KG1 (cell line): ENCODE measurements around the gene ELAVL2.
"Not testable (repeated sequence)": the region's sequence is repeated elsewhere in the genome, so short reads cannot be mapped to it uniquely, and the experiment has no call there.

Experiments
- DNase-seq: peaks from one replicate; lab custom pipeline; 2025; lab: John Stamatoyannopoulos, UW

Gene ELAVL2

DNA sequence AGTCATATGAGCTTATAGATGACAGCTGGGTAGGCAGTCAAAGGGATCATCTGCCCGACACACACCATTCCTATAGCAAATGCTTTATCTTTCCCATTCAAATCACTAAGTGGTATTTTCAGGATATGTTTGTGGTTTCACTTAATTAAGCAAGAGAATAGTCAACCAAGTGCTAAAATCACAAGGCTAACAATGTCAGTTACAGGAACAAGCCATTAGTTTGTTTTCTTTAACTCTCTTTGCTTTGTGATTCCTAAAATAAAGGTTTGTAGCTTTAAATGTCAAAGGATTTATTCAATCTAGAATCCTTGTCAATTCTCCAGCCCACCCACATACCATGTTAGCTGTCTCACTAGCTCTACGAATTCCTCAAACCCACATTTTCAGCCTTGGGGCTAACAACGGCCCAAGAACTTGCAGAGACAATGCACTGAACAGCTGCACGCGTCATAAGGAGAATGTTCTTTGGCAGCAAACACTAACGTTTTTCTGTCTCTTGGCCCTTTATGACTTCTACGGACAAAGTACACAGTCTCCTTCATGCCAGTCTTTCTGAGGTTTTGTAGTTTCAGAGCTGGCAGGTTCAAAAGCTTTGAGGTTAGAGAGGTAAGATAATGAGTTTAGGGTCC, 56.6 kb downstream of the ELAVL2 start:
- no peak for DNase-seq

DNA sequence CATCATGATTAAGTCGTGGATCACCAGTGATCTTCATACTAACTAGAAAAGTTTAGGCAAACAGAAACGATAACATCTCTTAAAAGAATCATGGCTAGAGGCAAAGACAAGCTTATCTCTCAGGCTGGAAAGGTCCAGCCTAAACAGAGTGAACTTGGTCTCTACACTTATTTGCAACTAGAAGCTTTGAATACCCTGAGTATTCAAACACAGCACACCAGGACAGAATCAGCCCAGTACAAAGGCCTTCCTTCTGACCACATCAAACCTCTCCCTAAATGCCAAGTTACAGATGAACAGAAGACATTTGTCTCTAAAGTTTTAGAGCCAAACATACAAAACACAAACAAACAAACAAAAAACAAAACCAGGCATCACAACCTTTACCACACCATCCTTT, 57.2 kb downstream of the ELAVL2 start:
- DNase-seq = no peak

DNA sequence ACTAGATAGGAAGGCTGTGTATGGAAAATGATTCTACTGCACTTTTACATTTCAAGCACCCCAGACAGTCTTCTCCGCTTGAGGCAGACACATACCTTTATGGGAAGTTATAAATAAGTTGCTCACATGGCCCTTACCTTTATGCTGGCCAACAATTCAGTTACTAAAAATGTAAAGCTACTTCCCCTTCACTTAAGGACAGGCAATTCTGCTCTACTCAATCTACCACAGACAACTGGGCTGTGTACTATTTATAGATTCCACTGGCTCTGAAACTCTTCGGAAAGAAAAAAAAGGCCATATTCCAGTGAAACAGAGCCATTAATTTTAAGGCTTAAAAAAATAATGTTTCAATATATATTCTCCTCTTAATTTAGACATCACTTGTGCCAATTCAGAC, 59.4 kb downstream of the ELAVL2 start:
- no peak for DNase-seq

DNA sequence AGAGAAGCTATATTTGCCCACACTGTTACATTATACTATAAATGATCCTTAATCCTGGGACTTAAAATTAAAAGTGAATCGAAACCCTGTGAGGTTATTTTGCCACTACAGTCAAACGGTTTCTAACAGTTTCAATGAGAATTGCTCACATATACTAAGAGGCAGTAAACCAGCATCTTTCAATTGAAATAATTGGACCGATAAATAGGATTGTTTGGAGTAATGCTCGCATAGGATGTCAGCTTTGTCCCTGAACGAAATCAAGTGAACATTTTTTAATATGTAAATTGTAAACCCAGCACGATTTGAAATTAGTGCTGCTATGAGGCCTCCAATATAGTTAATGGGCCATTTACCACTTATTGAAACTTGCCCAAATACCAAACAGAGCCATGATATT, 60.5 kb downstream of the ELAVL2 start:
- no peak for DNase-seq

DNA sequence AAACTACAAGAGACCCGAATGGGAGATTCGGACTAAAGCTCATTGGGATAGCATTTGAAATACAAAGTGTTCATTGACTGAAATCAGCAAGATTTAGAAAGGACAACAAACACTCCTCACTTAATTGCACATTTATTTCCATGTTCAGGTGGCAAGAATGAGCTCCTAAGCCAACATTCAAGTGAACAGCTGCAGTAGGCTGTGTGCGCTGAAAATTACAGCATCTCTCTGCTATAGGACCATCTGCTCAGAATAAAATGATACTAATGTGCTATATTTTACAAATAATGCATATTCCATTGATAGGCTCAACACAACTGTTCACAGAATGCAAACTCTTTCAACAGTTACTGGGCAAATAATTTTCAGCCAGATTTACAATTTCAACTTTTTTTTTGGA, 61.8 kb downstream of the ELAVL2 start:
- no peak for DNase-seq

DNA sequence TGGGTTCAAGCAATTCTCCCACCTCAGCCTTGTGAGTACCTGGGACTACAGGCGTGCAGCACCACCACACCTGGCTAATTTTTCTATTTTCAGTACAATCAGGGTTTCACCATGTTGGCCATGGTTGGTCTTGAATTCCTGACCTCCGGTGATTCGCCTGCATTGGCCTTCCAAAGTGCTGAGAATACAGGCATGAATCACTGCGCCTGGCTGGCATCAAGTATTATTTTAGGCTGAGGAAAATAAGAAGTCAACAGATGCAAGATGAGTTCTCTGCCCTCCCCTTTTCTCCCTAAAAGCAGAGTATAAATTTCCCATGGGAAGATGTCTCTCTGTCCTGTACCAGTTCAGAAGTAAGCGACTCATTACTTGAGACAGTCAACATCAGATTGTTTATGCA, 71.5 kb downstream of the ELAVL2 start:
- DNase-seq = no peak

DNA sequence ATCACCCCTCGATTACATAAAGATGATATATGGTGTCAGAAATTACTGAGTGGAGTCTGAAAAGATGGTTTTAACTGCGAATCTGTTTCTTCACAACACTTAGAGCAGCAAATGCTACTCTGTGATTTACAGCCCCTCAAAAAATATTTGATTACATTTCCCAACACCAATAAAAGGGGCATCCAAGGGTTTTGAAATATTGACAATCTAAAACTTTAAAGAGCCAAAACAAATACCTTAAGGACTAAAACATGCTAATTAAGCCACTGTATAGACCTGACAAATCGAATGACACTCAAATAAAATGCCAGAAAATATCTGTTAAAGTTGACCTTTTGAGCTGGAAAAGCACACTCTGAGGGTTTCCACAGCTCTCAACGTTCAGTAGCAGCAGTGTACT, 73.2 kb downstream of the ELAVL2 start:
- DNase-seq = no peak

DNA sequence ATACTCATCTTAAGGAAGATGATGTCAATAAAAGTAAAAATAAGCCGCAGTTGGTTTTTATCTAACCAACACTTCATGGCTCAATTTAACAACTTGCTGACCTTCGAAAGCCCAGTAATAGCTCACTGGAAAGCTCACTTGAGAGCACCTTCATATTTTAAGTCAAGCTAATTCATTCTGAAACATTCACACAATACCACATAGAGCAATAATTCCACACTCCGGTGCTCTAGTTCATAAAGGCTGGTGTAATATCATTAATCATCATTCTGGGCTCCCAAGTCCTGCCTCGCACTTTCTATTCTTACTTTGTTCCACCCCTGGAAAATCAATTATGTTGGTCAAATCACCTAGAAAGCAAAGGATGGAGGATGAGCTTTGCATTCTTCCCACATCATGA, 74.4 kb downstream of the ELAVL2 start:
- DNase-seq = no peak

DNA sequence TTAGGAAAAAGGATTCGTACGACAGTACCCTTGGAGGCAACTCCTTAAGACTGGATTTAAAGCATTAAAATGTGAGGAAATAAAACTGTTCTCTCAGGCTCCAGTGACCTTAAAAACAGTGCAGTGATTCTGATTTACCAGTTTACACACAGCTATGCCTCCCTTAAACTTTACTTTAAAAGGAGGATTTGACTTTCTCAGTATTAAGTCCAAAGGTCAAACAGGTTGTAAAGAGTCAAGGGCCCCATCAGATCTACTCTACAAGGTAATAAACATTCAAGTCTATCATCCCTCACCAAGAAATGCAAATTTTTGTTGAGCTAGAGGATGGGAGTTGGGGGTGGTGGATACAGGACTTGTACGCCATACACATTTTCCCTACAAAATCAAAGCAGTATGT, 75.2 kb downstream of the ELAVL2 start:
- no peak for DNase-seq

DNA sequence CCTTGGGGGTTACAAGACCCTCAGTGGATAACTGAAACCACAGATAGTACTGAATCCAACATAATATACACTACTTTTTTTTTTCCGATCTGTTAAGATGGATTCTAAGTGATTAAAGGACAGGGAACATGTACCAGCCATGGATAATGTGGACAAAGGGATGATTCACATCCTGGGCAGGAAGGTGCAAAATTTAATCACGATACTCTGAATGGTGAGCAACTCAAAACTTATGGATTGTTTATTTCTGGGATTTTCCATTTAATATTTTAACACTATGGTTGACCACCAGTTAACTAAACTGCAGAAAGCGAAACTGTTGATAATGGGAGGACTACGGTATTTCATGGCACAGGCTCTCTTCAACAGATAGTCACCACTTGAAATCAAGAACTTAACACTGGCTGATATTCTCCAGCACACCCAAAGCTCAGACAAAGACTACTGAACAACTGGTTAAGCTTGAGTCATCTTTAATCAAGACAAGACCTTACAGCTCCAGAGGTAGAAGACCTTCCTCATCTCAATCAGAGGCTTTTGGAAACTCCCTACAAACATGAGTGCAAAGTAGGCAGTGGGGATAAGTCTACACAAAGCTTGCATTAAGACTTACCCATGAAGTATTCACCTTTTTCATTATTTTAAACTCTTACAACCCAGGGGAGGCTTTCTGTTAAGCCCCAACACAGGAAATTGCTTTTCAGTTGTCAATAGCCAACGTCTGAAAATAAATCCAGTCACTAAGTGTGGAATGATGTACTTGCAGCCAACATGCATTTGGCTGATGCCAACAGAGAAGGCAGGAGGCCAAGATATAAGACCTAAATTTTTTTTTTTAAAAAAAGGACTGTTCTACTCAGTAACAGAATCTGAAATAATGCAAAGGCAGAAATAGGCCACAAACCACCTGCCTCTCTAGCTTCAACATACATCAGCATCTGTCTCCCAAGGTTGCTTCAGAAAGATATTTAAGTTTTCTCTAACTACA, 78.7 kb downstream of the ELAVL2 start:
- no peak for DNase-seq

DNA sequence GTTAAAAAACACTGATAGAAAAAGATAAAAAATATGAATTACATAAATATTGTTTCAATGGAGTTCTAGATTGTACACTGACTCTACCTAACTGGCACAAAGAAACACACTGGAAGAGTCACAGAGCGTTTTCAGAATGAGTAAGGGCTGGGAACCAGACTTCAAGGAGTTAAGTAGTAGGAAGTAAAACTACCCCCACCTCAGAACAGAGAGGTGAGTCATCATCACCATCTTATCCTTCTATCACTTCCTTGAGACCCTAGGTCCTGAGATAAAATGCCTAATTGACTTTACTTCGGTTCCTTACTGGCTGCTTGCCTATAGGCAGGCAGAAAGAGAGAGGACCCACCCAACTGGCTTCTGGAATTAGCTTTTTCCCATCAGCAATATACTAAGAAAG, 79.7 kb downstream of the ELAVL2 start:
- DNase-seq = no peak

DNA sequence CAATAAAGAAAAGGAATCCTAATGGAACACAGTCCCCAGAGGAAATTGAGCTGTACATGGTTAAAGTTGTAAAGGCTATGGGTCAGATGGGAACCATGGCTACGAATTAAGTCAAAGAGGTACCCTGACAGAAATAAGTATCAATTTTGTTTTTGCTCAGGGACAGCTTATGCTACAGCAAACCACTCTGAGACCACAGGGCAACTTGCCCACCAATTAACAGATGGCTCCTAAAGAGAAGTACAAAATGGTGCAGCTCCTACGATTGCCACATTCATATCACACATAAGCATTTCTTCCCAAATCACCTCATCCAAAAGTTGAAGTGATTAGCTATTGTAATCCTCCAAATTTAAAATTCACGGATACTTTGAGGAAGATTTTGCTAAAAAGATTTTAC, 83.0 kb downstream of the ELAVL2 start:
- no peak for DNase-seq

DNA sequence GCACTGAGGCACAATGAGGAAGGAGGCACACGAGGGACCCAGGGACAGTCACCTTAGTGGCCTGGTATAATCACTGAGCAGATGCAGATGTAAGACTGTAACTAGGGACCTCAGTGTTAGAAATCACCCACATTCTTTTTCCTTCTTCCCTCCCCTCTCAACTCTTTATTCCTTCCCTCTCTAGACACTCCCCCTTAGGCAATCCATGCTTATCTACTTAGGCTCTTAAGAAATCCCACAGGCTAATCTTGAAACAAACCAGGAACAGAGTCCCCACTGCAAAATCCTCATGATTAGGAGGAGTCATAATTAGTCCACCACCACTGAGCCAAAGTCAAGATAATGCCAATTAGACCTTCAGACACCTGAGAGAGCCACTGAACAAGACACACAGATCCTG, 84.7 kb downstream of the ELAVL2 start:
- no peak for DNase-seq

DNA sequence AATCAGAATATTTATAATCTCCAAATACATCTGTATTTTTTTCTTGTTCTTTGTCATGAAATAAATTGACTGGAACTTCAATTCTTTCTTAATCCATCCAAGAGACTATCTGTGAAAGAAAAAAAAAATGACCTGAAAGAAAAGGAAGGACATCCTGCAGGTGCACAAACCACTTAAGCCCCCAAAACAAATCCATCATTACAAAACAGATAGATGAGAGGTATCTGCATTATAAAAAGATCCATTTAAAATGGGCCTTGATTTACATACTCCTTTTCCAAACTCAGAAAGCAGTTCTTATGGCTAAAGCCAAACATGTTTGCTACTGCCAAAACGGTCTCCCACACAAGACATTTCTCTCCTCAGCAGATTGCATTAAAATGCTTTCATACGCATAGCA, 85.5 kb downstream of the ELAVL2 start:
- DNase-seq = no peak

DNA sequence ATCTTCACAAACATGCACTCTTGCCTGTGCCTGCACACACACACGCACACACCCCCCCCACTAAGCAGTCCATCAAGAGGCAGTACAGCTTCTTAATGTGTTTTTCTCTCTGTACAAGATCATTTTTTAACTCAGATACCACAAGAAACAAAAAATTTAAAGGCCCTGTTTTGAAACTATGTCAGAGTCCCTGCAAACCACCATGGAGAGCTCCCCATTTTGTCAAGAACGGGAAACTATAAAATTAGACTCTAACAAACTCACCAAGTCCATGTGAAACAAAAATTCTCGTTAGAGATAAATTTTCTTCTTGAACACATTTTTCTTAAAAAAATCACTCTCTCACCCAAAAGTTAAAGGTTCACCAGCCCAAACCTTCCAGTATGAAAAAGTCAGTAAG, 86.3 kb downstream of the ELAVL2 start:
- no peak for DNase-seq

DNA sequence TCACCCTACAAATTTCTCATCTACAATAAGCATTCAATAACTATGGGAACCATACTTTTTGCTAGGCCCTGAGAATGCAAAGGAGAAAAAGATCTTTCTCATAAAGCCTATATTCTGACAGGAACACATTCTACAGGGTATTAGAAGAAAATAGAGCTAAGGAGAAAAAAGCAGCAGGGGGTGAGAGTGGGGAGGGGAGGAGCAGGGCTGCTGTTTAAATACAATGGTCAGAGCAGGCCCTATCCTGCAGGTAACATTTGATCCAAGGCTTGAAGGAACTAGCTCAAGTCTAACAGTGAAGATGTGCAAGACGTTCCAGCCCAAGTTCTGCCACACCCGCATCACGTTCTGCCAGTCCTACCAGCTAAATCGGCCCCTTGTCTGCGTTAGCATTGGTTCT, 89.7 kb downstream of the ELAVL2 start:
- DNase-seq = no peak

DNA sequence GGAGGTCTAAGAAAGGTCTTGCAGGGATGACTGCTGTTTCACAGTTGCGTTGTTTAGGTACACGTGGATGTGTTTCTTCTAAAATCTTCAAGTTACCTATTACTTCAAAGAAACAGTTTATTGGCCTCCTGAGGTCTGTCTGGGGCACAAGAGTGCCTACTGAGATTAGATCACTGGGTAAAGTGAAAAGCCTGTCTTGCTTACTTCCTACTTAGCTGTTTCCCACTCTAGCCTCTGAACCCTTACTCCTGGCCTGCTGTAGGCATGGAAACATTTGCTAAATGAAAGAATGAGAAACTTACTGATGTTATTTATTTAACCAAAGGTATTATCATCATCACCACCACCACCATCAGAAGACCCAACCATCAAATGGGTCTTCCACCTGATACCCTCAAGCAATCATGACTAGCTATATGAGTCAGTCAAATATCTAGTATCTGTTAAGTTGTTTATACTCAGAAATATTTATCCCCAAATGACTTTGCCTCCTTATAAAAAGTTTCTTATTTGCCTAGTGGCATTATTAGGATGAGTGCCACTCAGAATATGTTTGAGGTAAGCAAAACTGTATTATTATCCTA, 92.5 kb downstream of the ELAVL2 start:
- DNase-seq = no peak

DNA sequence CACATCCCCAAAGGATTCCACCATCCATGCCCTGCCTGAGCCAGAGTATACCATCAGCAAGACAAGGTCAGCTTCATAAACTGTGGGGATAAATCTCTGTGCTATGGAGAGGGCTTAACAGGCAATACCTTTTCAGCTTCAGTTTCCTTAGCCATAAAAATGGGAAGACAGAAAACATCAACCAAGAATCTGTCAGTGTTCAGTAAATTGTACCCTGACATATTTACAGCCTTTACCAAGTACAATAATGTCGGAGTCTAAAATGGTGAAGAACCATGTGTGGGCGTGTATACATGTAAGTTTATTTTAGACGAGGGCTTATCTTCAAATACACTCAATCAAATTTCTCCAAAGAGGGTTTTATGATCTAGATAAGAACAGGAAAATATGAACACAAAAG, 94.7 kb downstream of the ELAVL2 start:
- DNase-seq = no peak

DNA sequence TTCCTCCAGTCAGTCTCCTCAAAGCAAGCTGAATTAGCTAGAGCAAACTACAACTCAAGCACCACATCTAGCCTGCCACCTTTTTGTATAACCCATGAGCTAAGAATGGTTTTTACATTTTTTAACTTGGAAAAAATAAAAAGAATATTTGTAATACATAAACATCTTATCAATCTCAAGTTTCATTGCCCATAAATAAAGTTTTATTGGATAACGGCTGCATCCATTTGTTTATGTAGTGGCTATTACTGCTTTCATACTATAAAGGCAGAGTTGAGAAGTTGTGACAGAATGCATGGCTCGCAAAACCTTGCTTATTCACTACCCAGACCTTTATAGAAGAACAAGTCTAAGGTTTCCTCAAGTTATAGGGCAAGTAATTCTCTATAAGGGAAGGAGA, 95.7 kb downstream of the ELAVL2 start:
- DNase-seq = no peak

DNA sequence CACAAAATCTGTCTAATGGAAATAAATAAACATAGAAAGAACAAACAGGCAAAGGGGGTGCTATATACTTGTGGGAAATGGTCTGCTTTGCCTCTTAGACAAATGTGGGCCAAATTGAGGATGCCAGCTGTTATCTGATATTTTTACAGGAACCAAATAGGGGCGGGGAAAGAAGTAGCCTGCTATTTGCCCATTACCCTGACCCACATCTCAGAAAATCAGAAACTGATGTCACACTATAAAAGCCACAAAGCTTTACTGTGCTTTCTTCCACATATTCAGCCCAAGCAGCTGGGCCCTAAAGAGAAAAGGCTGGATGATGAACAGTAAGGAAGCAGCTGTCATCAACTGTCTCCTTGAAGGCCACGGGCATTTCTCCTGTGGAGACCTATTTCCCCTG, 97.3 kb downstream of the ELAVL2 start:
- no peak for DNase-seq

DNA sequence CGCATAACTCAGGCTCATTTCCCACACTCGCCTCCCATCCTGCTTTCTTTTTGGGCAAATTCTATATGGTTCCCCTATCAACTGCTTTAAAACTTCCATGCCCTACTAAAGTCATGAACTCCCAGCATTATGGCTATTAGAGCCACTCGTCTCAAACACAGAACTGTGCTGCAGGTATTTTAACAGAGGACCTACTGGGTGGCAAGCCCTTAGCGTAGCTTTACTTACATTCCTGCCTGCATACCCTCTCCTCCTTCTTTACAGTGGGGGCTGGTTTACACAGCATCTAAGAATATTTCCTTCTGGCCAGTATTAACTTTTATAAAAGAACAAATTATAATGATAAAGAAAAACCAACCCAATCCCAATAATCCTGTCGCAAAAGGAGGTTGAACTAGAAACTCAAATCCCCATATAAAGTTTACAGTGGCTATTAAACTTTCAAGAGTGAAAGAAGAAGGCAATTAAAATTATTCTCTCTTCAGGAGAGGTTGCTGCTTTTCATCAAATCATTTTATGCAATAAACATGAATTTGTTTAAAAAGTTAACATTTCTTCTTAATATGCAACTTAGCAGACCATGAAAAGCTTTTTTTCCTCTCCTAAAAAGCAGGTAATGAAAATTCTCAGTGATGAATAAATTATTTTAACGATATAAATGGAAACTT, 100.6 kb downstream of the ELAVL2 start:
- no peak for DNase-seq

DNA sequence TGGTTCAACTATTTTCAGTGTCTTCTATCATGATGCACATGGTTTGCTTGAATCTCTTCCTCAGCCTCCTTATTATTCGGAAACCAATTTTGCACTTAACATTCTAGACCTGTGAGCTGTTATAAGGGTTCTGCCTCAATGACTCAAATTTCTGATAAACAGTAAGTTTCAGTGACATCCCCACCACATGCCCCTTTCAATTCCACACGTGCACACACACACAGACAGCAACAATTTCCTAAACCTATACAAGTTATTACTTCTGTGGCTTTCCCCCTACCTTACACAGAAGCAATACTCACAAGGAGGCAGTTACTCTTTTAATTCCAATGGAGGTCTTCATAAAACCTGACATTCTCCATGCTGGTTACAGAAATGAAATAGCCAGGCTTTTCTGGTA, 102.4 kb downstream of the ELAVL2 start:
- no peak for DNase-seq

DNA sequence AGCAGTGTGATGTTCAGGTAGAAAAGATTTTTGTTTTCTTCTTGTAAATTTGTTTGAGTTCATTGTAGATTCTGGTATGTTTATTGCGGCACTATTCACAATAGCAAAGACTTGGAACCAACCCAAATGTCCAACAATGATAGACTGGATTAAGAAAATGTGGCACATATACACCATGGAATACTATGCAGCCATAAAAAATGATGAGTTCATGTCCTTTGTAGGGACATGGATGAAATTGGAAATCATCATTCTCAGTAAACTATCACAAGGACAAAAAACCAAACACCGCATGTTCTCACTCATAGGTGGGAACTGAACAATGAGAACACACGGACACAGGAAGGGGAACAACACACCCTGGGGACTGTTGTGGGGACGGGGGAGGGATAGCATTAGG, 103.0 kb downstream of the ELAVL2 start:
- not testable (repeated sequence) for DNase-seq
